DOHH2 (cell line): Measurements from ENCODE around the gene C15orf62.

Experiments
- H3F3A ChIP-seq: fragments of 200-600 bp; sonication (generic), shearing (Covaris generic); 2 replicates; pipeline ENCODE4 v1.6.0; 2016; ENCODE audit warnings: antibody characterized with exemption, mild to moderate bottlenecking; ENCODE audit not compliant: control insufficient read depth, insufficient read depth
- H3K27ac ChIP-seq: fragments of 200-600 bp; sonication (generic); 2 replicates; pipeline ENCODE4 v1.5.1; 2014; ENCODE audit warnings: low read depth, mild to moderate bottlenecking, low read length, moderate library complexity
- H3K27me3 ChIP-seq: fragments of 200-600 bp; sonication (generic); 2 replicates; pipeline ENCODE4 v1.6.1; 2014; ENCODE audit warnings: mild to moderate bottlenecking, low read length, mixed read lengths; ENCODE audit not compliant: control insufficient read depth
- H3K36me3 ChIP-seq: fragments of 200-600 bp; sonication (generic); 2 replicates; pipeline ENCODE4 v1.6.1; 2014; ENCODE audit warnings: mild to moderate bottlenecking, low read length, moderate library complexity, mixed read lengths; ENCODE audit not compliant: control insufficient read depth
- H3K4me1 ChIP-seq: fragments of 200-600 bp; sonication (generic); 2 replicates; pipeline ENCODE4 v1.6.1; 2014; ENCODE audit warnings: mild to moderate bottlenecking, low read length, mixed read lengths; ENCODE audit not compliant: control insufficient read depth
- H3K4me2 ChIP-seq: fragments of 200-600 bp; sonication (generic); 2 replicates; pipeline ENCODE4 v1.6.0; 2014; ENCODE audit warnings: mild to moderate bottlenecking, low read length, moderate library complexity
- H3K4me3 ChIP-seq: fragments of 200-600 bp; sonication (generic); 2 replicates; pipeline ENCODE4 v1.5.1; 2014; ENCODE audit warnings: mild to moderate bottlenecking, low read length, mixed read lengths
- H3K79me2 ChIP-seq: fragments of 200-600 bp; sonication (generic); 2 replicates; pipeline ENCODE4 v1.6.1; 2014; ENCODE audit warnings: mild to moderate bottlenecking, low read length, mixed read lengths; ENCODE audit not compliant: control insufficient read depth
- H3K9me2 ChIP-seq: fragments of 200-600 bp; sonication (generic); replicated peaks from 2 replicates; pipeline ENCODE4 v1.6.1; 2014; ENCODE audit warnings: mild to moderate bottlenecking, low read length, mixed read lengths; ENCODE audit not compliant: control insufficient read depth
- H3K9me3 ChIP-seq: fragments of 200-600 bp; sonication (generic); 2 replicates; pipeline ENCODE4 v1.6.1; 2014; ENCODE audit warnings: antibody characterized with exemption, low read length, mixed read lengths; ENCODE audit not compliant: control insufficient read depth, insufficient read depth
- H4K20me1 ChIP-seq: fragments of 200-600 bp; sonication (generic); 2 replicates; pipeline ENCODE4 v1.6.0; 2014; ENCODE audit warnings: low read depth, mild to moderate bottlenecking, antibody characterized with exemption, low read length, moderate library complexity; ENCODE audit not compliant: control insufficient read depth, insufficient read depth
- CTCF ChIP-seq: fragments of 200-600 bp; sonication (generic); IDR thresholded peaks from one replicate; pipeline ENCODE4 v1.5.1; 2014; ENCODE audit warnings: antibody characterized with exemption, mild to moderate bottlenecking, low read depth, low read length; ENCODE audit not compliant: poor library complexity, severe bottlenecking
- EZH2phosphoT487 ChIP-seq: fragments of 200-600 bp; sonication (generic); IDR thresholded peaks from 2 replicates; pipeline ENCODE4 v1.6.1; 2017; ENCODE audit warnings: borderline replicate concordance, mild to moderate bottlenecking, antibody characterized with exemption, low read length, moderate library complexity, mixed read lengths

C15orf62 gene

GRCh38 chr15:40789119-40789518, 19.3 kb downstream of the C15orf62 start:
- H4K20me1 ChIP-seq, result 0 out of 2 replicates have a peak, but pooled peaks cover 4% of the 10 kb centered on the region
- no peaks in the 10 kb centered on the region for H3K4me1 ChIP-seq
- no peaks in the 10 kb centered on the region for H3K9me2 ChIP-seq
- H3K36me3 ChIP-seq, result 0 out of 2 replicates have a peak, but pooled peaks cover 2% of the 10 kb centered on the region
- H3K4me2 ChIP-seq, result no peak overlapping the region
- peaks cover 19% of the 10 kb centered on the region for H3K79me2 ChIP-seq
- no peak overlapping the region for H3K4me3 ChIP-seq
- no peaks in the 10 kb centered on the region for H3K9me3 ChIP-seq
- H3K27ac ChIP-seq, result no peak overlapping the region
- TF ChIP-seq EZH2phosphoT487, result no peak
- no peak for TF ChIP-seq CTCF
- H3K27me3 ChIP-seq, result no peaks in the 10 kb centered on the region
- no peaks in the 10 kb centered on the region for H3F3A ChIP-seq

- Histone ChIP-seq H3K9me3 (no peaks in the 10 kb centered on the region), H3K9me2 (no peaks in the 10 kb centered on the region), H3K4me2 (no peak overlapping the region), H3K4me3 (no peak overlapping the region), H3K79me2 (peaks cover 20% of the 10 kb centered on the region), H3K27me3 (no peaks in the 10 kb centered on the region), H3F3A (no peaks in the 10 kb centered on the region), H3K4me1 (no peaks in the 10 kb centered on the region), H3K36me3 (0 out of 2 replicates have a peak, but pooled peaks cover 2% of the 10 kb centered on the region), H3K27ac (no peak overlapping the region), H4K20me1 (0 out of 2 replicates have a peak, but pooled peaks cover 4% of the 10 kb centered on the region)
- TF ChIP-seq EZH2phosphoT487 (no peak), CTCF (no peak)
Measured at GRCh38 chr15:40789999-40790398, 20.2 kb downstream of the C15orf62 start.

GRCh38 chr15:40790718-40791117, 20.9 kb downstream of the C15orf62 start:
- Histone ChIP-seq H3K4me1 (no peaks in the 10 kb centered on the region), H4K20me1 (0 out of 2 replicates have a peak, but pooled peaks cover 4% of the 10 kb centered on the region), H3K9me3 (no peaks in the 10 kb centered on the region), H3K4me3 (no peak overlapping the region), H3K36me3 (0 out of 2 replicates have a peak, but pooled peaks cover 2% of the 10 kb centered on the region), H3K79me2 (peaks cover 23% of the 10 kb centered on the region), H3K27ac (no peak overlapping the region), H3K27me3 (no peaks in the 10 kb centered on the region), H3K9me2 (no peaks in the 10 kb centered on the region), H3F3A (no peaks in the 10 kb centered on the region), H3K4me2 (no peak overlapping the region)
- TF ChIP-seq CTCF, result no peak
- no peak for TF ChIP-seq EZH2phosphoT487
